SK-N-SH (cell line): ENCODE results near the gene RRN3. TPM values are rescaled to one million over a fixed set of nuclear protein-coding genes. Genes with fewer than 3 reads are reported as not detected.
"Not testable (repeated sequence)": the region's sequence is repeated elsewhere in the genome, so short reads cannot be mapped to it uniquely, and the experiment has no call there.

Source experiments
- CTCF ChIA-PET: fragments of 300-600, 350-600 bp; formaldehyde crosslinking; extraction: SDS; loops from one replicate; lab custom pipeline; 2021; lab: Yijun Ruan, JAX
- POLR2A ChIA-PET: fragments of 350-600 bp; sonication (Branson Sonifier 250); formaldehyde crosslinking; extraction: SDS; loops from one replicate; lab custom pipeline; 2020; ENCODE audit warnings: antibody characterized with exemption, inconsistent platforms; lab: Yijun Ruan, JAX
- DNase-seq: peaks from one replicate; pipeline ENCODE4 v3.0.0; 2012
- H2AFZ ChIP-seq: fragments of 200-600 bp; sonication (generic); 2 replicates; pipeline ENCODE4 v1.8.1; 2016; ENCODE audit warnings: antibody characterized with exemption, mild to moderate bottlenecking, low read depth
- H3F3A ChIP-seq: fragments of 200-600 bp; sonication (generic); replicated peaks from 2 replicates; pipeline ENCODE3; 2016; ENCODE audit warnings: antibody characterized with exemption, mild to moderate bottlenecking; ENCODE audit not compliant: insufficient read depth
- H3K27ac ChIP-seq, 2 experiments: fragments of 200-500 bp in 1 of 2; fragments of 200-600 bp in 1 of 2; sonication (Bioruptor generic) in 1 of 2; sonication (generic), shearing (Covaris generic) in 1 of 2; 2 replicates each; pipeline versions ENCODE4 v1.5.1 to v1.6.1; 2014 to 2016; ENCODE audit warnings: low read depth in 2 of 2, inconsistent platforms in 1 of 2, low read length in 1 of 2, mild to moderate bottlenecking in 1 of 2, mixed read lengths in 1 of 2
- H3K27me3 ChIP-seq: fragments of 200-600 bp; sonication (generic), shearing (Covaris generic); 2 replicates; pipeline ENCODE4 v1.6.1; 2016; ENCODE audit warnings: mixed run types; ENCODE audit not compliant: insufficient read depth
- H3K36me3 ChIP-seq, 2 experiments: fragments of 200-500 bp in 1 of 2; fragments of 200-600 bp in 1 of 2; sonication (Bioruptor generic) in 1 of 2; sonication (generic) in 1 of 2; replicated peaks in 1 of 2; 2 replicates each; pipeline versions ENCODE3 to v1.5.1; 2014 to 2016; ENCODE audit warnings: low read length in 1 of 2, mild to moderate bottlenecking in 1 of 2; ENCODE audit not compliant: insufficient read depth in 2 of 2, control insufficient read depth in 1 of 2
- H3K4me1 ChIP-seq, 2 experiments: fragments of 200-500 bp in 1 of 2; fragments of 200-600 bp in 1 of 2; sonication (Bioruptor generic) in 1 of 2; sonication (generic), shearing (Covaris generic) in 1 of 2; 2 replicates each; pipeline versions ENCODE4 v1.5.1 to v1.6.1; 2014 to 2016; ENCODE audit warnings: low read depth in 1 of 2, low read length in 1 of 2, mixed run types in 1 of 2; ENCODE audit not compliant: insufficient read depth in 2 of 2, control insufficient read depth in 1 of 2
- H3K4me2 ChIP-seq: fragments of 200-600 bp; sonication (generic), shearing (Covaris generic); 2 replicates; pipeline ENCODE4 v1.6.1; 2017; ENCODE audit warnings: mixed run types
- H3K4me3 ChIP-seq, 2 experiments: fragments of 200-500 bp in 1 of 2; fragments of 200-600 bp in 1 of 2; sonication (Bioruptor generic) in 1 of 2; sonication (generic), shearing (Covaris generic) in 1 of 2; 2 replicates each; pipeline versions ENCODE4 v1.5.1 to v1.8.1; 2014 to 2016; ENCODE audit warnings: low read depth in 2 of 2, inconsistent platforms in 1 of 2, low read length in 1 of 2, mild to moderate bottlenecking in 1 of 2, mixed read lengths in 1 of 2, moderate library complexity in 1 of 2
- H3K79me2 ChIP-seq: fragments of 200-600 bp; sonication (generic); 2 replicates; pipeline ENCODE4 v1.8.1; 2017; ENCODE audit warnings: mild to moderate bottlenecking; ENCODE audit not compliant: insufficient read depth
- H3K9ac ChIP-seq: fragments of 200-600 bp; sonication (generic); 2 replicates; pipeline ENCODE4 v1.6.1; 2017; ENCODE audit warnings: mixed run types
- H3K9me2 ChIP-seq: fragments of 200-600 bp; sonication (generic); 2 replicates; pipeline ENCODE4 v1.6.1; 2017; ENCODE audit warnings: mixed run types
- H3K9me3 ChIP-seq: fragments of 200-600 bp; sonication (generic); 2 replicates; pipeline ENCODE4 v1.6.1; 2017; ENCODE audit warnings: mixed run types, mild to moderate bottlenecking, moderate library complexity
- H4K20me1 ChIP-seq: fragments of 200-600 bp; sonication (generic); 2 replicates; pipeline ENCODE4 v1.6.1; 2017; ENCODE audit warnings: mild to moderate bottlenecking, mixed run types; ENCODE audit not compliant: insufficient read depth
- CHD2 ChIP-seq: fragments of 150-350 bp; IDR thresholded peaks from 2 replicates; pipeline ENCODE4 v1.6.1; 2018; ENCODE audit warnings: low read length; ENCODE audit not compliant: partially characterized antibody
- ELF1 ChIP-seq: IDR thresholded peaks from 2 replicates; pipeline ENCODE4 v1.4.0; 2012
- EZH2phosphoT487 ChIP-seq: fragments of 200-600 bp; sonication (generic); IDR thresholded peaks from 2 replicates; pipeline ENCODE4 v1.6.1; 2017; ENCODE audit warnings: low read depth, mixed run types, mild to moderate bottlenecking, antibody characterized with exemption, moderate library complexity, borderline replicate concordance
- FOSL2 ChIP-seq: IDR thresholded peaks from 2 replicates; pipeline ENCODE4 v1.4.0; 2012; ENCODE audit warnings: low read depth, mild to moderate bottlenecking, moderate library complexity, borderline replicate concordance
- MEF2A ChIP-seq: IDR thresholded peaks from 2 replicates; pipeline ENCODE4 v1.4.0; 2012; ENCODE audit warnings: low read depth, borderline replicate concordance
- POLR2AphosphoS5 ChIP-seq: IDR thresholded peaks from 2 replicates; pipeline ENCODE4 v1.6.1; 2012; ENCODE audit warnings: low read depth, low read length
- RXRA ChIP-seq: IDR thresholded peaks from 2 replicates; pipeline ENCODE4 v1.4.0; 2012; ENCODE audit warnings: low read depth, mild to moderate bottlenecking, borderline replicate concordance
- YY1 ChIP-seq: IDR thresholded peaks from 2 replicates; pipeline ENCODE4 v1.4.0; 2012; ENCODE audit warnings: low read depth, mild to moderate bottlenecking
- WGBS: methylation state at CpG from one replicate; pipeline ENCODE4 v1.1.6; 2017; ENCODE audit warnings: low lambda C conversion rate; 5-methylcytosine and 5-hydroxymethylcytosine counted together
- polyA plus RNA-seq, 3 experiments: library from polyadenylated mRNA; depleted of rRNA; stranded (reverse); fragments of >200 nt; gene quantifications; 2 replicates each; pipeline ENCODE4 v1.2.3, GENCODE V29; 2012

The RRN3 gene
- polyA plus RNA-seq, 1 of the 3 experiments (the other 2 are of a cell fraction): 21.3 TPM

GRCh38 chr16:15142107-15142890 lies 48.2 kb upstream of the RRN3 start:
- H3F3A ChIP-seq, H3K36me3 ChIP-seq, H3K4me3 ChIP-seq, CTCF ChIA-PET, POLR2A ChIA-PET, H3K9ac ChIP-seq, H2AFZ ChIP-seq, H3K27me3 ChIP-seq, H3K9me3 ChIP-seq, H3K9me2 ChIP-seq, H3K4me2 ChIP-seq: not testable (repeated sequence)
- Histone ChIP-seq H3K4me1 (peaks cover 25 to 63% of the 10 kb centered on the region in 2 experiments; a peak in 2 of 4 replicates), H3K79me2 (peaks cover 62% of the 10 kb centered on the region), H4K20me1 (peaks cover 20% of the 10 kb centered on the region; the same call in 1 of the 2 replicates), H3K27ac (peak overlapping the region in 1 of 2 experiments; percentile 96; a peak in 1 of 4 replicates)
- 56% methylated on average over 10 of the region's 27 CpGs for WGBS
- peak; percentile 10 for DNase-seq

- Histone ChIP-seq H2AFZ (no peak overlapping the region), H3F3A (no peaks in the 10 kb centered on the region), H3K27me3 (no peaks in the 10 kb centered on the region), H3K9ac (no peak overlapping the region), H3K79me2 (peaks cover 56% of the 10 kb centered on the region), H3K4me2 (no peak overlapping the region), H3K36me3 (no peaks in the 10 kb centered on the region), H4K20me1 (peaks cover 19% of the 10 kb centered on the region; the same call in 1 of the 2 replicates), H3K4me1 (peaks cover 25 to 58% of the 10 kb centered on the region in 2 experiments; a peak in 2 of 4 replicates), H3K4me3 (no peak overlapping the region), H3K9me2 (no peaks in the 10 kb centered on the region), H3K27ac (peak overlapping the region in 1 of 2 experiments; percentile 73; a peak in 1 of 4 replicates), H3K9me3 (no peaks in the 10 kb centered on the region)
- 94% methylated on average over 6 of the region's 15 CpGs for WGBS
- DNase-seq: peak; percentile 8
- TF ChIP-seq EZH2phosphoT487: no peak
- no peak for TF ChIP-seq MEF2A
- TF ChIP-seq POLR2AphosphoS5: no peak
- TF ChIP-seq FOSL2: no peak
- no peak for TF ChIP-seq YY1
- no peak for TF ChIP-seq CHD2
- TF ChIP-seq ELF1: no peak
- no peak for TF ChIP-seq RXRA
- ChIA-PET CTCF (no interaction called here), POLR2A (no interaction called here)
These were observed 47.5 kb upstream of the RRN3 start for GRCh38 chr16:15141586-15141985.

- H2AFZ ChIP-seq, H3K9me2 ChIP-seq, H3K4me3 ChIP-seq, H3F3A ChIP-seq, H3K36me3 ChIP-seq, CTCF ChIA-PET, H3K9ac ChIP-seq, POLR2A ChIA-PET, H3K27me3 ChIP-seq, H3K4me2 ChIP-seq, H3K9me3 ChIP-seq: not testable (repeated sequence)
- H3K79me2 ChIP-seq: peaks cover 47% of the 10 kb centered on the region
- peak overlapping the region in 1 of 2 experiments; percentile 28; a peak in 1 of 4 replicates for H3K27ac ChIP-seq
- H4K20me1 ChIP-seq: peaks cover 13% of the 10 kb centered on the region; the same call in 1 of the 2 replicates
- WGBS: 96% methylated on average over 21 of the region's 30 CpGs
- peak; percentile 26 for DNase-seq
- peaks cover 19 to 49% of the 10 kb centered on the region in 2 experiments; a peak in 2 of 4 replicates for H3K4me1 ChIP-seq
These were observed 46.6 kb upstream of the RRN3 start for GRCh38 chr16:15140444-15141365.

GRCh38 chr16:15137514-15137913 lies 43.4 kb upstream of the RRN3 start:
- Histone ChIP-seq H3K4me1 (peaks cover 0 to 20% of the 10 kb centered on the region in 2 experiments; a peak in 1 of 4 replicates), H3K79me2 (peaks cover 24% of the 10 kb centered on the region)
- H3K27me3 ChIP-seq, H3K4me3 ChIP-seq, H3K27ac ChIP-seq, H3K9me2 ChIP-seq, H3F3A ChIP-seq, CTCF ChIA-PET, H3K4me2 ChIP-seq, H3K36me3 ChIP-seq, DNase-seq, POLR2A ChIA-PET, H2AFZ ChIP-seq, H3K9me3 ChIP-seq, H4K20me1 ChIP-seq, H3K9ac ChIP-seq: not testable (repeated sequence)
- WGBS: no CpG with 5 or more reads among the region's 15 CpGs
